Stimulated activated CD4-positive, alpha-beta T cell treated with anti-CD3 and anti-CD28 coated beads, Interleukin-12 subunit alpha, Interleukin-12 subunit beta, amount 100 ng/mL, for 4 hours (primary cell): ENCODE data around the gene CARNS1.
"Not testable (repeated sequence)": the region's sequence is repeated elsewhere in the genome, so short reads cannot be mapped to it uniquely, and the experiment has no call there.

Experiments used
- DNase-seq: peaks from one replicate; pipeline ENCODE4 v3.0.0-alpha.2; 2020

CARNS1 gene

DNA sequence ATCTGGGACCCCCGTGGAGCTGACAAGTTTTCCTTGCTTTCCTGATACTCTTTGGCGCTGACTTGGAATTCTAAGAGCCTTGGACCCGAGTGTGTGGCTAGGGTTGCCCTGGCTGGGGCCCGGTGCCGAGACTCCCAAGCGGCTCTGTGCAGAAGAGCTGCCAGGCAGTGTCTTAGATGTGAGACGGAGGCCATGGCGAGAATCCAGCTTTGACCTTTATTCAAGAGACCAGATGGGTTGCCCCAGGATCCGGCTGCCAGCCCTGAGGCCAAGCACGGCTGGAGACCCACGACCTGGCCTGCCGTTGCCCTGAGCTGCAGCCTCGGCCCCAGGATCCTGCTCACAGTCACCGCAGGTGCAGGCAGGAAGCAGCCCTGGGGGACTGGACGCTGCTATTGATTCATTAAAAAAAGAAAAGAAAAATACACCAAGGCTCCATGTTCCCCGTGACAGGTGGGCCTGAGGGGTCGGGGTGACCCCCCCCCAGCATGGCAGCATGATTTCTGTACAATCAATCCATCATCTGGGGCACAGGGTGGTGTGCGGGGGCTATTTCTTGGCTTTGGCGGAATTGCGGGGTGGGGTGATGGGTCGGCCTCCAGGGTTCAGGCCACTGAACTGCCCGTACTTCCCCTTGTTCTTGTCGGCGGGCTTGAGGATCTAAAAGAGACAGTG is 17.4 kb upstream of the CARNS1 start:
- no peak for DNase-seq

DNA sequence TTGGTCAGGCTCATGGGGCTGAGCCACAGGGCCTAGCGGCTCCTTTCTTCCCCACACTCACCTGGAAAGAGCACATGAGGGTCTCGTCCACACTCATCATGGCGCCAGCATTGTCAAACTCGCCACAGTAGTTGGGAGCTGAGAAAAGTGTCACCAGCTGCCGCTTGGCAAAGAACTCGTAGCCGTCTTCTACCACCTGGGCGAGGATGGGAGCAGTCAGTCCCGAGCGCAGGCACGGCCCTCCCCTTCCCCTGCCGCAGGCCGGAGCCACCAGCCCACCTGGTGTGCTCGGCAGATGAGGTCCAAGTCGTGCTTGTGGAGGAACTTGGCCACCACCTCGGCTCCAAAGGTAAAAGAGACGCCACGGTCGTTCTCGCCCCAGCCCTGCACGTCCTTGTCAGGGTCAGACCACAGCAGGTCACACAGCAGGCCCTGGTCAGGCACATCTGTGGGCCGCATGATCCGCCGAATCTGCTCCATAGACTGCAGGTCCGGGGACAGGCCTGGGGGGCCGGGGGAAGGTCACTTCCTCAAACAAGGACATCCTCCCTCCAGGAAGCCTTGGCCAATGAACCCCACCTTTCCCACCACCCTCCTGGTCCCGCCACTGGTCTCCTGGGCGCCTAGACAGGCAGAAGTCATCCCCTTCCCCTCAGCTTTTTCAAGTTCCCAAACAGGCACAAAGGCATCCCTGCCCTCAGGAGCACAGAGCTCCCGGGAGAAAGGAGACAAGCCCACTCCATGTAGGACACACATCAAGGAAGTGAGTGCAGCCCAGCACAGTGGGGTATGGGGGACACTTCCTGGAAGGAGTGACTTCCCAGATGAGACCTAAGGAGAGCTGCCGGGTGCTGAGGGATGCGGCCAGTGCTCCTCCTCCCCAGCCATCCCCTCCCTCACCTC is 16.6 kb upstream of the CARNS1 start:
- no peak for DNase-seq

DNA sequence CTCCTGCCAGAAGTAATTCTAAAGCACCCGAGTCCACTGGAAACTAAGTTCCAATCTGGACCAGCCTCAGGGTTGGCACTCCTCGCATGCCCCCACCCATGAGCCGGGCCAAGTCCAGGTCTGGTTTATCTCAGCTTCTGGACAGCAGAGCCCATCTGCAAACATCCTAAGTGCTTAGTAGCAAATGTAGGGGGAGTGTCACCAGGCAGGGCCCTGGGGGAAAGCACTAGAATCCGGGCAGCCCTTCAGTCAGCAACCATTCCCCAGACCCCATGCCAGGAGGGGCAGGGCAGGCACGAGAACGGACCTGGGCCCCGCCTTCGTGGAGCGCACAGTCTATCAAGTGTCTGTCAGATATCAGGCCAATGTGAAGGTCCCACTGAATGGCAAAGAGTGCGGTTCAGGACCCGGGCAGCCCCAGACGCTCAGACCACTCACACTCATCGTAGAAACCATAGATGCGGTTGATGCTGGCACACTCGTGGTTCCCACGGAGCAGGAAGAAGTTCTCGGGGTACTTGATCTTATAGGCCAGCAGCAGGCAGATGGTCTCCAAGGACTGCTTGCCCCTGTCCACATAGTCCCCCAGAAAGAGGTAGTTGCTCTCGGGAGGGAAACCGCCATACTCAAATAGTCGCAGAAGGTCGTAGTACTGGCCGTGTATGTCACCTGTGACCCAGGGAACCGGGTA is 15.1 kb upstream of the CARNS1 start:
- DNase-seq: no peak

DNA sequence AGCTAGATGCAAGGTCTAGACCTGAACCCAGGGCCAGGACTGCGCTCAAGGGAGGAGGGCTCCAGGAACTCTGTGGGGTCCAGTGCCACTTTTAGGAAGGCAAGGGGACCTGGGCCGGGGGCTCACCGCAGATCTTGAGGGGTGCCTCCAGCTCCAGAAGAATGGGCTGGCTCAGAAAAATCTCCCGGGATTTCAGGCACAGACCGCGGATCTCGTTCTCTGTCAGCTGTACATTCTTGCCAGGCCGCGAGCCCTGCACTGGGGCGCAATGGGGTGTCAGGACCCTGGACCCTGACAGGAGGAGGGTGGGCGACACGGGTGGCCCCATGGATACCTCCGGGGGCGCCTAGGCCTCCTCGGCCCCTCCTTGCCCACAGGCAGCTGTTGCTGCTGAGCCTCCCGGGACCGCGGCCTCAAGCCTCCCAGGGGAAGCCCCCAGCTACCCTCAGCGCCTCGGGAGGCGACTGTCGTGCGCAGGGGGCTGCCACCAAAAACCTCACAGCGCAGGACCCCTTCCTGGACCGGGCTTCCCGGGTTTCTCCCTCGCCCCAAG is 14.5 kb upstream of the CARNS1 start:
- DNase-seq: no peak

DNA sequence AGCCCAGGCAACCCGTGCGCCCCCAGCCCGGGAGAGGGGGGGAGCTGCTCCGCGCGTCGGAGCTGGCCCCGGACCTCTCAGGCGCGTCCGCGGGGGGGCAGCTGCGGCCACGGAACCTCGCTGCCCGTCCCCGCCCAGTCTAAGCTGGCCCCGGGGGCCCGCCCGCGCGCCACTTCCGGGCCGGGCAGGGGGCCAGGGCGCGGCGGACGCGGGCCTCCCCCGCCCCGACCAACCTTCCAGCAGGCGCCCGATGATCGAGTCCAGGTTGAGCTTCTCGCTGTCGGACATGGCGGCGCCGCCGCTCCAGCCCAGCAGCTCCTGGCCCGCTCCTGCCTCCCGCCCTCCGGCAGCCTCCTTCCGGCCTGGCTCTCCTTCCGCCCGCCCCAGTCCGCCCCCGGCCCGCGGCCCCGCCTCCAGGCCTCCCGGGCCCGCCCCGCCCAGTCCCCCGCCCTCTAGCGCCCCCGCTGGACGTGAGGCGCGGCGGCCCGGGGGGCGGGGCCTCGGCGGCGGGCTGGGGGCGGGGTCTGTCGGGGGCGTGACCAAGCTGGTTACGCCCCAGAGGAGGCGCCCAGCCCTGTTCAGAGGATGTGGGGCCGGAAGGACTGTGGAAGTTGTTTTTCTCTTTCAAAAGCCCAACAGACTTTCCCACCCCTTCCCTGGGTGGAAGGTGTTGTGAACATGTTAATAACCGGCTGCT is 13.8 kb upstream of the CARNS1 start, which contains the start of gene PPP1CA:
Gene PPP1CA (minus strand): TSS at position 364 of the 697 bp plus-strand sequence. CDS start 76 bp downstream, at position 288.
- DNase-seq: peak; percentile 93

DNA sequence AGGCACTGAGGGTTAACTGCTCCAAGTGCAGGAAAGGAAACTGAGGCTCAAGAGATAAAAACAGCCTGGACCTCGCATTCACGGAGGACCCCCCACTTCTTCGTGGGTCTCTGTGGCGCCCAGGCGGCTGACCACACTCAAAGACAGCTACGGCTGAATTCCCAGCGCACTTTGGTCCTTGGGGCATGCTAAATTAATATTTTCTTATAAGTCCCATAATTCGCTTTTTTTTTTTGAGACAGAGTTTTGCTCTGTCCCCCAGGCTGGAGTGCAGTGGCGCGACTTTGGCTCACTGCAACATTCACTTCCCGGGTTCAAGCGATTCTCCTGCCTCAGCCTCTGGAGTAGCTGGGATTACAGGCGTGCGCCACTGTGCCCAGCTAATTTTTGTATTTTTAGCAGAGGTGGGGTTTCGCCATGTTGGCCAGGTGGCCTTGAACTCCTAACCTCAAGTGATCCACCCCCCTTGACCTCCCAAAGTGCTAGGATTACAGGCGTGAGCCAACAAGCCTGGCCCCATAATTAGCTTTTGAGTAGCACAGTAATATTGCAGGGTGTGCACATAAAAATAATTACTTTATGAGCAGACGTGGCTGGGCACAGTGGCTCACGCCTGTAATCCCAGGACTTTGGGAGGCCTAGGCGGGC is 13.2 kb upstream of the CARNS1 start:
- DNase-seq: not testable (repeated sequence)

DNA sequence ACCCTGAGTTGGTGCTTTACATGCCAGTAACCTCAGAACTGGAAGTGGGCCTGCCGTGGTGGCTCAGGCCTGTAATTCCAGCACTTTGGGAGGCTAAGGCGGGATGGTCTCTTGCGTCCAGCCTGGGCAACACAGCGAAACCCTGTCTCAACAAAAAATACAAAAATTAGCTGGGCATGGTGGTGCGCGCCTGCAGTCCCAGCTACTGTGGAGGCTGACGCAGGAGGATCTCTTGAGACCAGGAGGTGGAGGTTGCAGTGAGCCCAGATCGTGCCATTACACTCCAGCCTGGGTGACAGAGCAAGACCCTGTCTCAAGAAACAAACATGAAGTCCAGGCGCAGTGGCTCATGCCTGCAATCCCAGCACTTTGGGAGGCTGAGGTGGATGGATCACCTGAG is 12.4 kb upstream of the CARNS1 start:
- not testable (repeated sequence) for DNase-seq

DNA sequence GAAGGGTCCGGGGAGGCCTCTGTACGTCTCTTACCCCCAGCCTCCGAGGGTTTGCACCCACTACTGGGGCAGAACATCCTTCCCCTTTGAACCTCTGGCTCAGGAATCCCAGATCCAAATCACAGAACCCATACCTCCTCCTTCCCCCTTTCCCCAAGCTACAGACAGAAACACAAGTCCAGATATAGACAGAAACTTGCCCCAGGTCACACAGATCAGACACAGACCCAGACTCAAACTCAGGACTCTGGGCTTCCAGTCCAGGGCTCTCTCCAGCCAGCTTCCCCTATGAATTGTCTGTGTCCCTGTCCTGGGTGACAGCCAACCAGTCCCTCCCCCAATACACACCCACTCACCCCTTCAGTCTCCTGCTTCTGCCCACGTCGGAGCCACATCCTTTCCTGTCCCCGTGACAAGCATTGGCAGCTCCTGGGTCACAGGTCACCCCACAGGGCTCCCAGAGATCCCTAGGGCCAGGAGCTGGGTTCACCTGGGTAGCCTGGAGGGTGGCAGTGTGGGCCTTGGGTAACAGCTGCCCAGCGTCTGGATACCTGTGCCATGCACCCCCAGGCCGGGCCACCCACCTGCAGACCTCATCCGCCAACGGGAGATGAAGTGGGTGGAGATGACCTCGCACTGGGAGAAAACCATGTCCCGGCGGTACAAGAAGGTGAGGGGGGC is 10.8 kb upstream of the CARNS1 start:
- DNase-seq: no peak

DNA sequence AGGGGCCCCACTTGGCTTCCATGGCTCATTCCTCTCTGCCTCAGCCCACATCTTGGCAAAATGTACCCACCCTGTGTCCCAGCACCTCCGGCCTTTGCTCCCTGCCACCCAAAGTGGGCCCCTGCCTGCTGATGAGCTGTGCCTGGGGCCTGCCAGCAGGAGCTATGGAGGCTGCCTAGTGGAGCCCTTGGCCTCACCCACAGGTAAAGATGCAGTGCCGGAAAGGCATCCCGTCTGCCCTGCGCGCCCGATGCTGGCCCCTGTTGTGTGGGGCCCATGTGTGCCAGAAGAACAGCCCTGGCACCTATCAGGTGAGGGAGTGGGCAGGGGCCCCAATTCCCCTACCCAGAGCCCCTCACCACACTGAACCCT is 10.3 kb upstream of the CARNS1 start:
- DNase-seq: no peak

DNA sequence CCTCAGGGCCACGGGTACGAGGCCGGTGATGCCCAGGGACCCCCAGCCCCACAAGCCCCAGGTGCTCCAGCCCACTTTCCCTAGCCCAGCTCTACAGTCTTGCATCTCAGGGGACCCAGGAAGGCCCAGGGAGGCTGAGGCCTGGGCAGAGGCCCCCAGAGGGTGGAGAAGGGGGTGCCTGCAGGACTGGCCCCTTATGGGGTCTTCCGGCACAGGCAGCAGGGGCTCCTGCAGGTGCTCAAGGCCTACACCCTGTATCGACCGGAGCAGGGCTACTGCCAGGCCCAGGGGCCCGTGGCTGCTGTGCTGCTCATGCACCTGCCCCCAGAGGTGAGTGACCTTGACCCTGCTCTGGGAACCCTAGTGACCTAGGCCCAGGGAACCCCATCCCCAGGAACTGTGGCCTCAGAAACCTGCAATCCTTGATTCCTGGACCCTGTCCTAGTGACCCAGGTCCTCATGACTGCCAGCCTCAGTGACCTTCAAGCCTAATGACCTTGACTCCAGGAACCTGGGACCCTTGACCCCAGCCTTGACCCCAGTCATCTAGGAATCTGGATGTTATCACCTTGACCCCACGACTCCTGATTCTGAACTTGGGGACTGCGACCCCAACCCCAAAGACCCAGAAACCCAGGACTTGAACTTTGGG is 9.7 kb upstream of the CARNS1 start:
- no peak for DNase-seq

DNA sequence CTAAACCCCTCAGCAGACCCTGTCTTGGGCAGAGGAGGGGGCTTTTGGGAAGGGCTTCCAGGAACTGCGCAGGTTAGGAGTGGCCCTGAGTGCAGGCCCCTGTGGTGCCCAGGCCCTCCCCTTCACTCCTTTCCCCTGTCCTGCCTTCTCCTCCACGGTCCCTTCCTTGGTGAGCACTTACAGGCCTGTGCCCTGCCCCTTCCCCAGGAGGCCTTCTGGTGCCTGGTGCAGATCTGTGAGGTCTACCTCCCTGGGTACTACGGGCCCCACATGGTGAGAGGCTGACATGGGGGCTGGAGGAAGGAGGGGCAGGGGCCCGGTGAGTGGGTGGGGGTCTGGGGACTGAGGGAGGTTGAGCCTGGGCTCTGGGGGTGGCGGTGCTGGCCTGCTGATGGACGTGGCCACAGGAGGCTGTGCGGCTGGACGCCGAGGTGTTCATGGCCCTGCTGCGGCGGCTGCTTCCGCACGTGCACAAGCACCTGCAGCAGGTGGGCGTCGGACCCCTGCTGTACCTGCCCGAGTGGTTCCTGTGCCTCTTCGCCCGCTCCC is 9.0 kb upstream of the CARNS1 start:
- no peak for DNase-seq

DNA sequence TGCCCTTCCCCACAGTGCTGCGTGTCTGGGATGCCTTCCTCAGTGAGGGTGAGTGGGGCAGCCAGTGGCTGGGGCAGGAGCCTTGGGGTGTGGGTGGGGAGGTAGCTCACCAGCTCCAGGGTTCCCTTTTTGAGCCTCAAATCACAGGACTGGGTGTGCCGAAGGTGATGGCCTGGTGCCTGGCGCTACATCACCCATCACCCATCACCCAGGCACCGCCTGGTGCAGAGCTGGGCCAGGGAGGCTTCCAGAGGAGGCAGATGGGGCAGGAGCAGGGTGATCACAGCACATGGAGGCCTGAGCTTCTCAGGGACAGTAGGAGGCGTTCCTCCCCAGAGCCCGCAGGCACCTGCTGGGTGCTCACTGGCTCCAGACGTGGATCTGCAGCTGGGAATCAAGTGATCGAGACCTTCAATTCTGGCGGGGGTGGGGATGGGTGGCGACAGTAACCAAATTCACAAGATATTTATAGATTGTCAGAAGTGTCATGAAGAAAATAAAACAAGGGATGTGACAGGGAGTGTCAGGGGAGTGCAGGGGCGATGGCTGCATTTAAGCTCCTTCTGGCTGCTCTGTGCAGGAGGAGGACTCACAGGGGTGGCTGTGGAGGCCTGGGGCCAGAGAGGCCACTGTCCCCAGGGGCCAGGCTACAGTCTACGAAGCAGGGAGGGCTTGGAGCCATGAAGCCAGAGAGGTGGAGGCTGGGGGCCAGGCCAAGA is 8.3 kb upstream of the CARNS1 start:
- no peak for DNase-seq

DNA sequence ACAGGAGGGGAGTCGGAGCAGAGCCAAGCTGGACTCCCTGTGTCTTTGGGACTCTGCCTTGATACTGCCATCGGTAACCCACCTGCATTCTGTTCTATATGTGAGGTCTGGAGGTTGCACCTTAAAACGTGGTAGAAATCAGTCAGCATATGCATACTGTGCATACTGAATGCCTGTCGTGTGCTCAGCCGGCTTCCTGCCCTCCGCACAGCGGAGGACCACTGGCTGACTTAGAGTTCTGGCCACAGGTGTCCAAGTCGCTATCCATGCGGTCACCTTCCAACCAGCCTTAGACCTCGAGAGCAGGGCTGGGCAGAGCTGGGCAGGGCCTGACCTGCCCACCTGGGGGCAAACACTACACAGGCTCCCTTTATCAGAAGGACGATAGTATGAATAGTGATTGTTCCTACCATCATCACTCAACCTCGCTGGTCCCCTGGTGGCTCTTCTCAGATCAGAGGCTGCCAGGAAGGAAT is 7.8 kb upstream of the CARNS1 start:
- no peak for DNase-seq

DNA sequence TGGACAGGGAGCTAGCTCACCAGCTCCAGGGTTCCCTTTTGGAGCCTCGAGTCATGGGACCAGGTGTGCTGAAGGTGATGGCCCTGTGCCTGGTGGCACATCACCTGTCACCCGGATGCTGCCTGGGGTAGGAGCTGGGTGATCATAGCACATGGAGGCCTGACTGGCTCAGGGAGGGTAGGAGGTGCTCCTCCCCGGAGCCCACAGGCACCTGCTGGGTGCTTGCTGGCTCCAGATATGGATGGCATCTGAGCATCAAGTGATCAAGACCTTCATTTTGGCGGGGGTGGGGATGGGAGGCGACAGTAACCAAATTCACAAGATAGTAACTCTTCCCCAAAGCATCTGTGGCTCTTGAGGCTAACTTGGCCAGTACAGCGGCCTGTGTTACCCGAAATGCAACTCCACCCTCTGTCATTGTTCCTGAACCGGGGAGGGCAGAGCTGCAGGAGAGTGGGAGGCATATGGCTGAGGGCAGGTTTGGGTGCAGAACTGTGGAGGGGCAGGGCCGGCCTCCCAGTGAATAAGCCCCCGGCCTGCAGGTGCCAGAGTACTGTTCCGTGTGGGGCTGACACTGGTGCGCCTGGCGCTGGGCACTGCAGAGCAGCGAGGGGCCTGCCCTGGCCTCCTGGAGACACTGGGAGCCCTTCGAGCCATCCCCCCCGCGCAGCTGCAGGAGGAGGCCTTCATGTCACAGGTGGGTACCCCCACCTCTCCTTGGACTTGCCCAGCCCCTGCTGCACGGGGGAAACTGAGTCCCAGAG is 6.9 kb upstream of the CARNS1 start:
- no peak for DNase-seq

DNA sequence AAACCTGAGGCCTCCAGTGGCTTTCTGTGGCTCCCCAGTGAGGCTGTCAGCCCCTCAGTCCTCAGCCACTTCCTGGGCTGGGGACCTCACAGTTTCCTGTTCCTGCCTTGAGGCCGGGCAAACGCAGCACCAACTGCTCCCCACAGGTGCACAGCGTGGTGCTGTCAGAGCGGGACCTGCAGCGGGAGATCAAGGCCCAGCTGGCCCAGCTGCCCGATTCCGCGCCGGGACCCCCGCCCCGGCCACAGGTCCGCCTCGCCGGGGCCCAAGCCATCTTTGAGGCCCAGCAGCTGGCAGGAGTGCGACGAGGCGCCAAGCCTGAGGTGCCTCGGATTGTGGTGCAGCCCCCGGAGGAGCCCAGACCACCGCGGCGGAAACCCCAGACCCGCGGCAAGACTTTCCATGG is 6.2 kb upstream of the CARNS1 start:
- no peak for DNase-seq

DNA sequence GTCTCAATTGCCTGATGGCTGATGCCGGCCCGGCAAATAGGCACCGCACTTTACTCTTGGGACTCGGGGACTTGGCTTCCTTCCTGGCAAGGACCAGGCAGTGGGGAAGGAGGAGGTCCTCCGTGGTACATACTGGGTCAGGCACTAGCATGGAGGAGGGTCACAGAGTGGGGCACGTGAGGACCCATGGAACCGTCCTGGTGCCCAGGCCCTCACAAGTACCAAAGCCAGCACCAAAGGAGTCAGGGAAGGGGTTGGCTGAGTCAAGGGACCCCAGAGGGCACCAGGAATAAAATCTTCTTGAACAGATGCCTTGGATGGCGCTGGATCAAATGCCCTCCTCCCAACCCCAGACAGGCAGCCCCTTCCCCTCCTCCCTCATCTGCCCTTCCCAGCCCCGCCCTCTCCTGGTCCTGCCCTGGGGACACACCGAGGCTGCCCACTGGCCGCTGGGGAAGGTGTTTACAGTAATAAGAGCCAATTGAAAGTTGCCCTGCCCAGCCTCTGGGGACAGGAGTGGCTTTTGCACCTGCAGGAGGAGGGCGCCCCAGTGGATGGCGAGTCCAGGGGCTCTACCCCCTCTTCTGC is 5.6 kb upstream of the CARNS1 start:
- no peak for DNase-seq

DNA sequence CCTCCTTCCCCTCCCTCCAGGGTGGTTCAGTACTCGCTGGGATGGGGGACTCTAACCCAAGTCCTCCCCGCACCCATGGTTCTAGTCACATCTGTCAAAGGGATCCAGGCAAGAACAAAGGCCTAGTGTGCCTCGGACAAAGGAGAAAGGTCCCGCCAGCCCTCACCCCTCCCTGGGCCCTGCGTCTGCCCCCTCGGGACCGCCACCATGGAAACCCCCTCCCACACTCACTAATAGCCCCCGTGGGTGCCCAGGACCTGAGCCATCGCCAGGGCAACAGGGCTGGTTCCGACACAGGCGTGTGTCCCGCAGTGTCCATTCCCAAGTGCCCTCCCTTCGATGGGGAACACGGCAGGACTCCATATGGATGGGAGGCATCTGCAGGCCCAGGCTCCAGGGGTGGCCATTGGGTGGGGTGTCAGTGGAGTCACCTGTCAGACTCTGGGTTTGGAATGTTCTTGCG is 5.1 kb upstream of the CARNS1 start:
- no peak for DNase-seq

DNA sequence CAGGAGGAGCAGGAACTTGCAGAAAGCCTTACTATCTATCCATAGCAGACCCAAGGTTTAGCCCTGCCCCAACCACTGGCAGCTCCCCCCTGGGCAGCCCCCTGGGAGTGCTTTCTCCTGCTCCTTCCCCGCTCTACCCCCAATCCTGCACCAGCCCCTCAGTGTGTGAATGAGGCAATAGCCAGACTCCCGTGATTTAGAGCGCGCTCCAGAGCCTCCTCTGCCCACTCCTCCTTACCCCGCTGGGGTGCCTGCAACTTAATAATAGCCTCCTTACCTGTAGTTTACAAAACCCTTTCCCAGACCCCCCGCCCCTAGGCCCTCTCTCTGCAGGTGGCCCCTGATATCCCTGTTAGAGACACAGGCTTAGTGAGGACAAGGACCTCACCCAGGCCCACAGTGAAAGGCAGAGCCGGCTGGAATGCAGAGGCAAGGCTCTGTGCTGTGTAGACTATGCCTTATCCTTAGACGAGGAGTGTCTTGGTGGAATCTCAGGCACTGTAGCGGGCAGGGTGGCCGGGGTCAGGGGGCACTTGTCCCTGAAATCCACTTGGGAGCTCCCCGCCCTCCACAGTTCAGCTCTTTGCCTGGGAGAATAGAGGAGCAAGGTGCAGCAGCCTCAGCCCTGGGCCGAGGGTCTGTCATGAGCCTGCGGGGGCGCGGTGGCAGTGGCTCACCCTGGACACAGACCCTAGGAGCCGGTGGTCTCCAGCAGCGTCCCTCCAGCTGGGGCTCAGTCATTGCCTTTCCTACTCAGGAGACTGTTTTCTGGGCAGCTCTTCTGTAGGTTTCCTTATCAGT is 4.3 kb upstream of the CARNS1 start:
- no peak for DNase-seq
